ENCODE measurements around the gene TLR10. TPM values are rescaled to one million over a fixed set of nuclear protein-coding genes. Genes with fewer than 3 reads are reported as not detected.

Gene TLR10, protein sequence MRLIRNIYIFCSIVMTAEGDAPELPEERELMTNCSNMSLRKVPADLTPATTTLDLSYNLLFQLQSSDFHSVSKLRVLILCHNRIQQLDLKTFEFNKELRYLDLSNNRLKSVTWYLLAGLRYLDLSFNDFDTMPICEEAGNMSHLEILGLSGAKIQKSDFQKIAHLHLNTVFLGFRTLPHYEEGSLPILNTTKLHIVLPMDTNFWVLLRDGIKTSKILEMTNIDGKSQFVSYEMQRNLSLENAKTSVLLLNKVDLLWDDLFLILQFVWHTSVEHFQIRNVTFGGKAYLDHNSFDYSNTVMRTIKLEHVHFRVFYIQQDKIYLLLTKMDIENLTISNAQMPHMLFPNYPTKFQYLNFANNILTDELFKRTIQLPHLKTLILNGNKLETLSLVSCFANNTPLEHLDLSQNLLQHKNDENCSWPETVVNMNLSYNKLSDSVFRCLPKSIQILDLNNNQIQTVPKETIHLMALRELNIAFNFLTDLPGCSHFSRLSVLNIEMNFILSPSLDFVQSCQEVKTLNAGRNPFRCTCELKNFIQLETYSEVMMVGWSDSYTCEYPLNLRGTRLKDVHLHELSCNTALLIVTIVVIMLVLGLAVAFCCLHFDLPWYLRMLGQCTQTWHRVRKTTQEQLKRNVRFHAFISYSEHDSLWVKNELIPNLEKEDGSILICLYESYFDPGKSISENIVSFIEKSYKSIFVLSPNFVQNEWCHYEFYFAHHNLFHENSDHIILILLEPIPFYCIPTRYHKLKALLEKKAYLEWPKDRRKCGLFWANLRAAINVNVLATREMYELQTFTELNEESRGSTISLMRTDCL
- total RNA-seq, result not detected

- Mint-ChIP-seq H3K27me3 (peaks cover 2 to 6% of the 10 kb centered on the region in 2 donors), H3K4me1 (ENCODE audit: low read depth in 2 of 2) (peaks cover 15 to 17% of the 10 kb centered on the region in 2 donors), H3K27ac (peak within 1 kb of the TSS in 1 of 2 donors; percentile 1), H3K36me3 (no peaks in the 10 kb centered on the region), H3K4me3 (no peak within 1 kb of the TSS), H3K9me3 (no peaks in the 10 kb centered on the region)
- DNase-seq (ENCODE audit: low spot score) (no peak), ATAC-seq (no peak)
These were observed at the start of gene TLR10 for GRCh38 chr4:38782452-38783108. TSS of gene TLR10 (minus strand) at chr4:38782990. CDS start at chr4:38775590, 7,400 bp downstream.

DNA sequence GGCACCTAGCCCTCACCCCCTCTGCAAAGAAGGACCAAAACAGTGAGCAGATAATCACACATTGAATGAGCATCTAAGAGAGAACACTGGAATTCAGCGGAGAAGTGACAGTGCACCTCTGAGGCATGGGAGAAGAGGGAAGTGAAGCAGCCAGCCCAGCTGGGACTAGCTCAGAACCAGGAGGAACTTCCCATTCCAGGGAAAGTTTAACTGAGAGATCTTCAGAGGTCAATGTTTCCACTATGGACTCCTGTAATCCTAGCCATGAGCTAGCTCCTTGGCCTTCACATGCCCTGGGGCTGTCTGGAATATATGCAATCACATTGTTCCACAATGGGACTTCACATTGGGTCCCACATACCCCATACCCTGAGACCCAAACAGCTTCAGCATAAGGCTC, 49.4 kb upstream of the TLR10 start:
- Mint-ChIP-seq H3K4me1 (ENCODE audit: low read depth in 2 of 2) (peaks cover 10 to 11% of the 10 kb centered on the region in 2 donors), H3K4me3 (no peak overlapping the region), H3K27ac (no peak overlapping the region), H3K27me3 (no peaks in the 10 kb centered on the region), H3K36me3 (peaks cover 22% of the 10 kb centered on the region), H3K9me3 (peaks cover 10% of the 10 kb centered on the region)
- ATAC-seq (no peak), DNase-seq (ENCODE audit: low spot score) (no peak)

DNA sequence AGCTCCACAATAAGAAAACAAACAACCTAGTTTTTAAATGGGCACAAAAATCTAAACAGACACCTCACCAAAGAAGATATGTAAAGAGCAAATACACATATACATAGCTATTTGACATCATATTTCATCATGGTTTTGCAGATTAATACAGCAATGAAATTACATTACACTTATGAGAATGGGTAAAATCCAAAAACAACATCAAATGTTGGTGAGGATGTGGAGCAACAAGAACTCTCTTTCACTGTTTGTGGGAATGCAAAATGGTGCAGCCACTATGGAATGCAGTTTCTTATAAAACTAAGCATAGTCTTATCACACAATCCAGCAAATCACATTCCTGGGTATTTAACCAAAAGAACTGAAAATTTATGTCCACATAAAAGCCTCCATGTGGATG, 48.9 kb upstream of the TLR10 start:
- H3K4me1 Mint-ChIP-seq (ENCODE audit: low read depth in 2 of 2), result peaks cover 6 to 9% of the 10 kb centered on the region in 2 donors
- no peak overlapping the region for H3K4me3 Mint-ChIP-seq
- no peak for ATAC-seq
- no peaks in the 10 kb centered on the region for H3K27me3 Mint-ChIP-seq
- no peak overlapping the region for H3K27ac Mint-ChIP-seq
- no peak for DNase-seq (ENCODE audit: low spot score)
- peaks cover 22% of the 10 kb centered on the region for H3K36me3 Mint-ChIP-seq
- peaks cover 10% of the 10 kb centered on the region for H3K9me3 Mint-ChIP-seq

DNA sequence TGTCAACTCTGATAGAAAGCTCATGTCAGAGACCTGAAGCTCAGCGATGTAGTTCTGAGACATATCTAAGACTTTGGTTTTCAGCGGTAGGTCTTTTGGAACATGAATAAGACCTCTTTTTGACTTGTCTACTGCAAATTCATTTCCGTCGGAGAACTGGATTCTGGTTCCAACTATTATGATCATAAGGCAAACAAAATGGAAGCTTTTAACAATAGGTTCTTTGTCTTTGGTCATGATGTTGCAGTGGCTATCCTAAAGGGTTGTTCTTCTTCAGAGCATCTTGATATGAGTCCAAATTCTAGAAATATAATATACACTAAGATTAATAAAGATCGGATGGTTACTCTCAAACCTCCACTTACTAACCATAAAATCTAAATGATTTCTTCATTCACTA, 46.4 kb upstream of the TLR10 start:
- ATAC-seq, result no peak
- peaks cover 11% of the 10 kb centered on the region for H3K36me3 Mint-ChIP-seq
- H3K4me1 Mint-ChIP-seq (ENCODE audit: low read depth in 2 of 2), result peaks cover 6 to 9% of the 10 kb centered on the region in 2 donors
- no peaks in the 10 kb centered on the region for H3K27me3 Mint-ChIP-seq
- peaks cover 4% of the 10 kb centered on the region for H3K9me3 Mint-ChIP-seq
- H3K4me3 Mint-ChIP-seq, result no peak overlapping the region
- no peak for DNase-seq (ENCODE audit: low spot score)
- H3K27ac Mint-ChIP-seq, result no peak overlapping the region

GRCh38 chr4:38823766-38824165, 41.0 kb upstream of the TLR10 start:
- Mint-ChIP-seq H3K4me1 (ENCODE audit: low read depth in 2 of 2) (peaks cover 20 to 21% of the 10 kb centered on the region in 2 donors), H3K36me3 (peaks cover 16% of the 10 kb centered on the region), H3K27me3 (no peaks in the 10 kb centered on the region), H3K4me3 (no peak overlapping the region), H3K27ac (no peak overlapping the region), H3K9me3 (peaks cover 3% of the 10 kb centered on the region)
- ATAC-seq (no peak), DNase-seq (ENCODE audit: low spot score) (no peak)

GRCh38 chr4:38822748-38823303, 40.0 kb upstream of the TLR10 start:
- ATAC-seq (no peak), DNase-seq (ENCODE audit: low spot score) (no peak)
- H3K36me3 Mint-ChIP-seq, result peaks cover 16% of the 10 kb centered on the region
- peak overlapping the region in 1 of 2 donors; percentile 25 for H3K27ac Mint-ChIP-seq
- H3K4me1 Mint-ChIP-seq (ENCODE audit: low read depth in 2 of 2), result peaks cover 20 to 28% of the 10 kb centered on the region in 2 donors
- no peak overlapping the region for H3K4me3 Mint-ChIP-seq
- H3K27me3 Mint-ChIP-seq, result no peaks in the 10 kb centered on the region
- peaks cover 3% of the 10 kb centered on the region for H3K9me3 Mint-ChIP-seq

DNA sequence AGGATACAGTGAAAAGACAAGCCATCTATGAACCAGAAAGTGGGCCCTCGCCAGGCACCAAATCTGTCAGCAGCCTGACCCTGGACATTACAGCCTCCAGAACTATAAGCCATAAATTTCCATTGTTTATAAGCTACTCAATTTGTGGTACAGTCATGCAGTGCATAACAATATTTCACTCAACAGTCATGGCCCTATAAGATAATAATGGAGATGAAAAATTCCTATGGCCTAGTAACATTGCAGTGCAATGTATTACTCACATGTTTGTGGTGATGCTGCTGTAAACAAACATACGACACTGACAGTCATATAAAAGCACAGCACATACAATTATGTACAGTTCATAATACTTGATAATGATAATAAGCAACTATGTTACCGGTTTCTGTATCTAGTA, 38.9 kb upstream of the TLR10 start:
- peaks cover 20 to 28% of the 10 kb centered on the region in 2 donors for H3K4me1 Mint-ChIP-seq (ENCODE audit: low read depth in 2 of 2)
- ATAC-seq, result no peak
- peaks cover 3% of the 10 kb centered on the region for H3K9me3 Mint-ChIP-seq
- no peaks in the 10 kb centered on the region for H3K27me3 Mint-ChIP-seq
- H3K4me3 Mint-ChIP-seq, result no peak overlapping the region
- H3K36me3 Mint-ChIP-seq, result peaks cover 16% of the 10 kb centered on the region
- no peak for DNase-seq (ENCODE audit: low spot score)
- no peak overlapping the region for H3K27ac Mint-ChIP-seq

GRCh38 chr4:38820329-38821061, 37.7 kb upstream of the TLR10 start:
- no peaks in the 10 kb centered on the region for H3K27me3 Mint-ChIP-seq
- H3K4me1 Mint-ChIP-seq (ENCODE audit: low read depth in 2 of 2), result peaks cover 20 to 28% of the 10 kb centered on the region in 2 donors
- H3K36me3 Mint-ChIP-seq, result peaks cover 19% of the 10 kb centered on the region
- peak overlapping the region; percentile 68 to 71 for H3K27ac Mint-ChIP-seq
- peak overlapping the region; percentile 72 for H3K4me3 Mint-ChIP-seq
- ATAC-seq (peak; percentile 64 to 76), DNase-seq (ENCODE audit: low spot score) (no peak)
- peaks cover 3% of the 10 kb centered on the region for H3K9me3 Mint-ChIP-seq

DNA sequence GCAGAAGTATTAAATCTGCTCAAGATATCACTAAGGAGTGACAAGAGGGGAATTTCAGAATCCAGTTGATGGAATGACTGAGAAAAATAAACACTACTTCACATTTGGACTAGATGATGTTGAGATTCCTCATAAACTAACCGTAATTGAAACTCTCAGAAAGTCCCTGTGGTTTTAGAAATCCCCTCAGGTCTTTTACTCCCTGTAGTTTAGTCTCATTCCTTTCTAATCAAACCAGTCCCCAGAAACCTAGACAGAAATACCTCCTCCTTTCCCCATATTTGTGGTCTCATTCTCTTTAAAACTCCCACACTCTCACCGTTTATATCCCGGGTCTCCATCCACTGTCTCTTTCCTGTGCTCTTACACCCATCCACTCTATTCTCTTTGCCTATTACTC, 36.8 kb upstream of the TLR10 start:
- Mint-ChIP-seq H3K27me3 (no peaks in the 10 kb centered on the region), H3K9me3 (peaks cover 3% of the 10 kb centered on the region), H3K27ac (peak overlapping the region; percentile 68 to 71), H3K36me3 (peaks cover 19% of the 10 kb centered on the region), H3K4me3 (peak overlapping the region; percentile 72), H3K4me1 (ENCODE audit: low read depth in 2 of 2) (peaks cover 20 to 28% of the 10 kb centered on the region in 2 donors)
- ATAC-seq (peak; percentile 58 to 76), DNase-seq (ENCODE audit: low spot score) (no peak)

DNA sequence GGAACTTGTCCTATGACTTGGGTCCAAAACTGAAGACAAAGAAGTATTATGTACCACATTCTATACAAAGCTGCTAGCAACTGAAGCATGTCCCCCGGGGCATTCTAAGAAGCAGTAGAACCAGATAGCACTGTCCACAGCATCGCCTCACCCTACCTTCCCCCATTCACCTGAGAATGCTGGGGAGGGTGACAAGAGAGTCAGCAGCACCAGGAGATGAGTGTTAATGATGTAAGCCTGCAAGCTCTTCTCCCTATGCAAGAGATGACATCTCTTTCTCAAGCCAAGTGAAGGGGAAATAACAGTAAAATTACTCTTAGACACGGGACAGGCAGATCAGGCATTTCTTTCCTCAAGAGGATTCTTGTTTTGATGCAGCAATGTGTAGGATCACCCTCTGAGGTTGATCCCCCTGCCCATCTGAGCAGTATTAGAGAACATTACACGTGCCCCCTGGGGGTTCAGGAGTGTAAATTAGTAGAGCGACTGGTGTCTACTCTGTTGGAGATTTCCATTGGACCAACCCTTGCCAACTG, 35.7 kb upstream of the TLR10 start:
- Mint-ChIP-seq H3K4me1 (ENCODE audit: low read depth in 2 of 2) (peaks cover 20 to 29% of the 10 kb centered on the region in 2 donors), H3K27ac (peak overlapping the region in 1 of 2 donors; percentile 35), H3K27me3 (no peaks in the 10 kb centered on the region), H3K9me3 (peaks cover 3% of the 10 kb centered on the region), H3K4me3 (no peak overlapping the region), H3K36me3 (peaks cover 19% of the 10 kb centered on the region)
- no peak for DNase-seq (ENCODE audit: low spot score)
- no peak for ATAC-seq

DNA sequence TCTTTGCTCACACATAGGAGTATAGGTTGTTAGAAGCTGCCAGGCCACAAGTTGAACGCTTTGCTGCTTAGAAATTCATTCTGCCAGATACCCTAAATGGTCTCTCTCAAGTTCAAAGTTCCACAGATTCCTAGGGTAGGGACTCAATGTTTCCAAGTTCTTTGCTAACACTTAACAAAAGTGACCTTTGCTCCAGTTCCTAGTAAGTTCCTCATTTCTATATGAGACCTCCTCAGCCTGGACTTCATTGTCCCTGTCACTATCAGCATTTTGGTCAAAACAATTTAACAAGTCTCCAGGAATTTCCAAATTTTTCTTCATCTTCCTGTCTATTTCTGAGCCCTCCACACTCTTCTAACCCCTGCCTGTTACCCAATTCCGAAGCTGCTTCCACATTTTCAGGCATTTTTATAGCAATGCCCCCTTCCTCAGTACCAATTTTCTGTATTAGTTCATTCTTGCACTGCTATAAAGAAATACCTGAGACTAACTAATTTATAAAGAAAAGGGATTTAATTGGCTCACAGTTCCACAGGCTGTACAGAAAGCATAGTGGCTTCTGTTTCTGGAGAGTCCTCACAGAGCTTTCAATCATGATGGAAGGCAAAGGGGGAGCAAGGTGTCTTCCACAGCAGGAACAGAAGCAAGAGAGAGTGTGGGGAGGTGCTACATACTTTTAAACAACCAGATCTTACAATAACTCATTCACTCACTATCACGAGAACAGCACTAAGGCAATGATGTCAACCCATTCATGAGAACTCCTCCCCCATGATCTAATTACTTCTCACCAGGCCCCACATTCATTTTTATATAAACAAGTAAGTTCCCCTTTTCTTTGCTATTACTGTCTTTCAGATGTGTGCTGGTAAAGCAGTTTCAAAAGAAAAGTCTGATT, 33.3 kb upstream of the TLR10 start:
- H3K4me1 Mint-ChIP-seq (ENCODE audit: low read depth in 2 of 2), result peaks cover 20 to 30% of the 10 kb centered on the region in 2 donors
- H3K36me3 Mint-ChIP-seq, result peaks cover 8% of the 10 kb centered on the region
- DNase-seq (ENCODE audit: low spot score) (no peak), ATAC-seq (no peak)
- H3K9me3 Mint-ChIP-seq, result no peaks in the 10 kb centered on the region
- no peak overlapping the region for H3K4me3 Mint-ChIP-seq
- no peak overlapping the region for H3K27ac Mint-ChIP-seq
- no peaks in the 10 kb centered on the region for H3K27me3 Mint-ChIP-seq

DNA sequence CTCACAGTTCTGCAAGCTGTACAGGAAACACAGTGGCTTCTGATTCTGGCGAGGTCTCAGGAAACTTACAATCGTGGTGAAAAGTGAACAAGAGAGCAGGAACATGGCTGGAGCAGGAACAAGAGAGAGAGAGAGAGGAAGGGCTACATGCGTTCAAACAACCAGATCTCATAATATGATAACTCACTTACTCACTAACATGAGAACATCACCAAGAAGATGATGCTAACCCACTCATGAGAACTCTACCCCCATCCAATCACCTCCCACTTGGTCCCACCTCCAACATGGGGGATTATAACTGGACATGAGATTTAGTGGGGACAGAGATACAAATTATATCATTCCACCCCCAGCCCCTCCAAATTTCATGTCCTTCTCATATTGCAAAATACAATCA, 31.6 kb upstream of the TLR10 start:
- DNase-seq (ENCODE audit: low spot score) (no peak), ATAC-seq (no peak)
- Mint-ChIP-seq H3K4me1 (ENCODE audit: low read depth in 2 of 2) (peaks cover 4 to 14% of the 10 kb centered on the region in 2 donors), H3K9me3 (no peaks in the 10 kb centered on the region), H3K27me3 (no peaks in the 10 kb centered on the region), H3K27ac (no peak overlapping the region), H3K36me3 (peaks cover 8% of the 10 kb centered on the region), H3K4me3 (no peak overlapping the region)

Measured in natural killer cell treated with Interleukin-12 subunit alpha and Interleukin-12 subunit beta and Interleukin-15 and Interleukin-18, amount 100 ng/mL, for 72 hours (primary cell).